Neuronal stem cell (in vitro differentiated cells): Measurements from ENCODE around the gene SPDYE3.
"Not testable (repeated sequence)": the region's sequence is repeated elsewhere in the genome, so short reads cannot be mapped to it uniquely, and the experiment has no call there.

Experiments
- DNase-seq: peaks from one replicate; pipeline ENCODE4 v3.0.0-alpha.2; 2013; ENCODE audit warnings: low spot score
- H2AFZ ChIP-seq: one replicate; pipeline ENCODE4 v1.6.1; 2013; ENCODE audit warnings: mild to moderate bottlenecking, low read length, inconsistent platforms
- H2AK5ac ChIP-seq: 2 replicates; pipeline ENCODE4 v1.6.1; 2013; ENCODE audit warnings: low read depth, mild to moderate bottlenecking, inconsistent platforms, low read length, moderate library complexity, mixed read lengths
- H2BK120ac ChIP-seq: 2 replicates; pipeline ENCODE4 v1.6.1; 2013; ENCODE audit warnings: low read depth, mild to moderate bottlenecking, inconsistent platforms, low read length, moderate library complexity, mixed read lengths
- H2BK12ac ChIP-seq: one replicate; pipeline ENCODE4 v1.6.1; 2013; ENCODE audit warnings: low read length, inconsistent platforms
- H2BK15ac ChIP-seq: 2 replicates; pipeline ENCODE4 v1.6.1; 2013; ENCODE audit warnings: mild to moderate bottlenecking, low read length, inconsistent platforms, mixed read lengths
- H2BK5ac ChIP-seq: one replicate; pipeline ENCODE4 v1.6.1; 2013; ENCODE audit warnings: inconsistent platforms, mild to moderate bottlenecking, low read length, moderate library complexity
- H3K14ac ChIP-seq: one replicate; pipeline ENCODE4 v1.6.1; 2013; ENCODE audit warnings: low read length, inconsistent platforms
- H3K18ac ChIP-seq: 2 replicates; pipeline ENCODE4 v1.6.1; 2013; ENCODE audit warnings: low read length, inconsistent platforms
- H3K23ac ChIP-seq: 2 replicates; pipeline ENCODE4 v1.6.1; 2013; ENCODE audit warnings: low read depth, mild to moderate bottlenecking, mixed read lengths, low read length, inconsistent platforms; ENCODE audit not compliant: poor library complexity
- H3K27ac ChIP-seq: replicated peaks from 3 replicates; pipeline ENCODE4 v1.5.1; 2013; ENCODE audit warnings: low read length, inconsistent platforms
- H3K27me3 ChIP-seq, 3 experiments: 2 replicates each; pipeline ENCODE4 v1.6.1; 2013; ENCODE audit warnings: low read length in 3 of 3, mild to moderate bottlenecking in 2 of 3, inconsistent platforms in 1 of 3, low read depth in 1 of 3, mixed read lengths in 1 of 3, moderate library complexity in 1 of 3; ENCODE audit not compliant: control insufficient read depth in 3 of 3, insufficient read depth in 3 of 3
- H3K36me3 ChIP-seq, 2 donors: replicated peaks in 1 of 2; 2 replicates each; pipeline ENCODE4 v1.6.1; 2013; ENCODE audit warnings: low read length in 2 of 2; ENCODE audit not compliant: control insufficient read depth in 2 of 2, insufficient read depth in 2 of 2
- H3K4ac ChIP-seq: 2 replicates; pipeline ENCODE4 v1.6.1; 2013; ENCODE audit warnings: inconsistent platforms, mild to moderate bottlenecking, low read length, moderate library complexity
- H3K4me1 ChIP-seq, 2 donors: 1 replicate in 1 of 2; 2 replicates in 1 of 2; pipeline ENCODE4 v1.6.1; 2013; ENCODE audit warnings: low read length in 2 of 2, low read depth in 1 of 2; ENCODE audit not compliant: control insufficient read depth in 2 of 2, insufficient read depth in 1 of 2
- H3K4me2 ChIP-seq: one replicate; pipeline ENCODE4 v1.6.1; 2013; ENCODE audit warnings: mild to moderate bottlenecking, low read length, inconsistent platforms; ENCODE audit not compliant: insufficient read depth, poor library complexity, severe bottlenecking
- H3K4me3 ChIP-seq, 2 donors: 2 replicates each; pipeline ENCODE4 v1.5.1; 2013; ENCODE audit warnings: low read length in 2 of 2, mild to moderate bottlenecking in 2 of 2, inconsistent platforms in 1 of 2, moderate library complexity in 1 of 2
- H3K79me1 ChIP-seq: one replicate; pipeline ENCODE4 v1.6.1; 2013; ENCODE audit warnings: low read depth, mild to moderate bottlenecking, inconsistent platforms, low read length, moderate library complexity
- H3K9ac ChIP-seq: one replicate; pipeline ENCODE4 v1.6.1; 2013; ENCODE audit warnings: mild to moderate bottlenecking, low read depth, low read length, inconsistent platforms; ENCODE audit not compliant: poor library complexity
- H3K9me3 ChIP-seq, 2 donors: replicated peaks in 1 of 2; 2 replicates each; pipeline versions ENCODE3 to v1.6.1; 2013; ENCODE audit warnings: low read length in 2 of 2, mild to moderate bottlenecking in 2 of 2, inconsistent platforms in 1 of 2, low read depth in 1 of 2, mixed read lengths in 1 of 2, moderate library complexity in 1 of 2; ENCODE audit not compliant: control insufficient read depth in 2 of 2, insufficient read depth in 1 of 2
- H4K8ac ChIP-seq: one replicate; pipeline ENCODE4 v1.6.1; 2013; ENCODE audit warnings: low read depth, mild to moderate bottlenecking, inconsistent platforms, low read length, moderate library complexity
- H4K91ac ChIP-seq: one replicate; pipeline ENCODE4 v1.6.1; 2013; ENCODE audit warnings: low read length, low read depth, mild to moderate bottlenecking, inconsistent platforms; ENCODE audit not compliant: poor library complexity
- WGBS, 2 donors: extraction: QIAGEN DNeasy Blood & Tissue Kit; methylation state at CpG; one replicate each; pipeline ENCODE4 v1.1.7; 2013; ENCODE audit warnings: missing lambda C conversion rate in 2 of 2, mixed read lengths in 1 of 2; ENCODE audit not compliant: insufficient read length in 2 of 2, insufficient replicate concordance in 1 of 2; ENCODE audit errors: extremely low coverage in 2 of 2; 5-methylcytosine and 5-hydroxymethylcytosine counted together

The SPDYE3 gene

DNA sequence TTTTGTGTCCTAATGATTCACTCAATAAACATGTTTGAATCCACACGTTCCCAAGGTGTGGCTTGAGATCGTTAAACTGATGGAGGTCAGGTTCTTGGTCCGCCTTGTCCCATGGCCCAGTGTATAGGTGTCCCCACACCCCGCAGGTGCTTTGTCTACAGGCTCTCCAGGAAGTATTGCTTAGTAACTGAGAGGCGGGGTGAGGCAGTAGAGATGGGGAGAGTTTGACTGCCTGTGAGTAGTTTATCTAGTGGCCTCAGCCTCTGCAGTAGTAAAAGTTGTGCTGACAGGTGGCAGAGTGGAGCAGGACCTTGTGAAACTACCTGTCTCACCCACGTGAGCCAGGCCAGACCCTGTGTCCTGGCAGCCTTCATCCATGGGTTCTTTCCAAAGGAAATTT, 33.8 kb downstream of the SPDYE3 start:
- not testable (repeated sequence) for H3K9ac ChIP-seq, H3K27ac ChIP-seq, H4K91ac ChIP-seq, H3K4ac ChIP-seq, H2BK15ac ChIP-seq, H3K27me3 ChIP-seq, H2AK5ac ChIP-seq, H3K23ac ChIP-seq, H3K18ac ChIP-seq, H3K4me2 ChIP-seq, H3K14ac ChIP-seq, H3K79me1 ChIP-seq, H2BK12ac ChIP-seq, H3K4me1 ChIP-seq, H2AFZ ChIP-seq, DNase-seq, H3K4me3 ChIP-seq, H3K9me3 ChIP-seq, H2BK5ac ChIP-seq, H4K8ac ChIP-seq, H2BK120ac ChIP-seq
- no CpG with 5 or more reads among the region's 6 CpGs for WGBS, 2 donors
- peaks cover 4 to 49% of the 10 kb centered on the region in 2 donors for H3K36me3 ChIP-seq

DNA sequence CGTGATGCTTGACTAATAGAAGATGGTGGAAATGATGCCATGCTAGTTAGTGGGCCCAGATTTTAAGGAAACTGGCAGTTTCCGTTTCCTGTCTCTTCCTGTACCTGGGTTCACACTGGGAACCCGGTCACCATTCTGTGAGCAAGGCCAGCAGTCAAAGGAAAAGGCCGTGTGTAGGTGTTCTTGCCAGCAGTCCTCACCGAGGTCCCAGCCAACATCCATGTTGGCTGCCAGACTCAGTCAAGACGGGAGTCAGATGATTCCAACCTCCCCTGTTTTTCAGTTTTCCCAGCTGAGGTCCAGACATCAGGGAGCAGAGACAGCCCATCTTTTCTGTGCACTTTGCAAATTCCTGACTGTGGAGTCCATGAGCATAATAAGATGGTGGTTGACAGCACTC, 35.3 kb downstream of the SPDYE3 start:
- no peak overlapping the region for H3K9ac ChIP-seq
- H2BK5ac ChIP-seq, result no peak overlapping the region
- H3K18ac ChIP-seq, result no peak overlapping the region
- H2BK12ac ChIP-seq, result no peak overlapping the region
- no peak overlapping the region for H4K8ac ChIP-seq
- no peak overlapping the region for H3K23ac ChIP-seq
- no CpG with 5 or more reads among the region's 6 CpGs for WGBS, 2 donors
- peaks cover 0 to 9% of the 10 kb centered on the region in 2 donors for H3K4me1 ChIP-seq
- H3K4ac ChIP-seq, result no peak overlapping the region
- H3K36me3 ChIP-seq, result peaks cover 17 to 59% of the 10 kb centered on the region in 2 donors
- H3K14ac ChIP-seq, result no peak overlapping the region
- H3K4me3 ChIP-seq, result no peak overlapping the region
- no peak overlapping the region for H3K4me2 ChIP-seq
- no peak overlapping the region for H2AFZ ChIP-seq
- H4K91ac ChIP-seq, result no peak overlapping the region
- no peak overlapping the region for H2BK15ac ChIP-seq
- no peaks in the 10 kb centered on the region for H3K27me3 ChIP-seq
- no peak overlapping the region for H2BK120ac ChIP-seq
- no peak for DNase-seq
- no peak overlapping the region for H2AK5ac ChIP-seq
- peaks cover 2% of the 10 kb centered on the region for H3K79me1 ChIP-seq
- H3K27ac ChIP-seq, result no peak overlapping the region
- no peaks in the 10 kb centered on the region for H3K9me3 ChIP-seq

GRCh38 chr7:100344124-100344559, 36.6 kb downstream of the SPDYE3 start:
- not testable (repeated sequence) for H3K9me3 ChIP-seq, H3K4me2 ChIP-seq, DNase-seq, H3K9ac ChIP-seq, H3K4ac ChIP-seq, H3K27ac ChIP-seq, H2AFZ ChIP-seq, H4K91ac ChIP-seq, H2BK12ac ChIP-seq, H3K4me1 ChIP-seq, H2BK5ac ChIP-seq, H3K23ac ChIP-seq, H3K18ac ChIP-seq, H2BK120ac ChIP-seq, H2AK5ac ChIP-seq, H3K27me3 ChIP-seq, H2BK15ac ChIP-seq, H4K8ac ChIP-seq, H3K4me3 ChIP-seq, H3K14ac ChIP-seq, H3K79me1 ChIP-seq
- WGBS, 2 donors, result no CpG with 5 or more reads among the region's 4 CpGs
- peaks cover 19 to 60% of the 10 kb centered on the region in 2 donors for H3K36me3 ChIP-seq

DNA sequence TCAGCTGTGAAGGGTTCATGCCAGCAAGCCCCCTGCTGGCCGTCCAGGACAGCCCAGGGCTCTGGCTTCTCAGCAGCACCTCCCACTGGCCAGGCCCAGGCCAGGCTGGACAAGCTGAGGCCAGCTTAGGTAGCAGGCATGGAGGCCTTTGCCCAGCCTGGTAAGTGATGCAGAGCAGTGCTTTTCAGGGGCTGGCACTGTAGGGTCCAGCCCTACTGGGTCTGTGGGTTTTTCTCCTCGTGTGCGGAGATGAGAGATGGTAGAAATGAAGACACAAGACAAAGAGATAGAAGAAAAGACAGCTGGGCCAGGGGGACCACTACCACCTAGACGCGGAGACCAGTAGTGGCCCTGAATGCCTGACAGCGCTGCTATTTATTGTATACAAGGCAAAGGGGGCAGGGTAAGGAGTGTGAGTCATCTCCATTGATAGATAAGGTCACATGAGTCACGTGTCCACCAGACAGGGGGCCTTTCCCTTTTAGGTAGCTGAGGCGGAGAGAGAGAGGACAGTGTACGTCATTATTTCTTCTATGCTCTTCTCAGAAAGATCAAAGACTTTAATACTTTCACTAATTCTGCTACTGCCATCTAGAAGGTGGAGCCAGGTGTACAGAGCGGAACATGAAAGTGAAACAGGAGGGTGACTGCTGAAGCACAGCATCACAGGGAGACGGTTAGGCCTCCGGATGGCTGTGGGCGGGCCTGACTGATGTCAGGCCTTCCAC, 37.2 kb downstream of the SPDYE3 start:
- not testable (repeated sequence) for H2AK5ac ChIP-seq, H3K14ac ChIP-seq, H2AFZ ChIP-seq, H3K4ac ChIP-seq, H2BK120ac ChIP-seq, H3K18ac ChIP-seq, H2BK12ac ChIP-seq, H3K79me1 ChIP-seq, H4K91ac ChIP-seq, H3K9ac ChIP-seq, H3K4me1 ChIP-seq, H2BK5ac ChIP-seq, H3K23ac ChIP-seq, H2BK15ac ChIP-seq, H3K4me2 ChIP-seq, H3K9me3 ChIP-seq, H3K27me3 ChIP-seq, H4K8ac ChIP-seq, H3K4me3 ChIP-seq
- Histone ChIP-seq H3K36me3 (peaks cover 23 to 61% of the 10 kb centered on the region in 2 donors), H3K27ac (peak overlapping the region; percentile 35)
- whole genome bisulfite sequencing, 2 donors, result no CpG with 5 or more reads among the region's 13 CpGs
- peak; percentile 8 for DNase-seq
